Muscle of back (tissue), 11 donors: ENCODE data around the gene DNM3. TPM values are rescaled to one million over a fixed set of nuclear protein-coding genes. Genes with fewer than 3 reads are reported as not detected.
"Not testable (repeated sequence)": the region's sequence is repeated elsewhere in the genome, so short reads cannot be mapped to it uniquely, and the experiment has no call there.

ENCODE experiments used
- DNase-seq, 3 donors: peaks; one replicate each; pipeline versions ENCODE4 v3.0.0 to v3.0.0-alpha.2; 2013
- polyA plus RNA-seq, 10 donors: library from polyadenylated mRNA; unstranded; fragments of 120-200 nt; gene quantifications; one replicate each; pipeline ENCODE4 v1.2.1, GENCODE V29; 2013; ENCODE audit not compliant: insufficient read length in 10 of 10

DNM3 gene
- polyA plus RNA-seq, 10 donors = 2.8 to 7.2 (median 4.7) TPM

DNA sequence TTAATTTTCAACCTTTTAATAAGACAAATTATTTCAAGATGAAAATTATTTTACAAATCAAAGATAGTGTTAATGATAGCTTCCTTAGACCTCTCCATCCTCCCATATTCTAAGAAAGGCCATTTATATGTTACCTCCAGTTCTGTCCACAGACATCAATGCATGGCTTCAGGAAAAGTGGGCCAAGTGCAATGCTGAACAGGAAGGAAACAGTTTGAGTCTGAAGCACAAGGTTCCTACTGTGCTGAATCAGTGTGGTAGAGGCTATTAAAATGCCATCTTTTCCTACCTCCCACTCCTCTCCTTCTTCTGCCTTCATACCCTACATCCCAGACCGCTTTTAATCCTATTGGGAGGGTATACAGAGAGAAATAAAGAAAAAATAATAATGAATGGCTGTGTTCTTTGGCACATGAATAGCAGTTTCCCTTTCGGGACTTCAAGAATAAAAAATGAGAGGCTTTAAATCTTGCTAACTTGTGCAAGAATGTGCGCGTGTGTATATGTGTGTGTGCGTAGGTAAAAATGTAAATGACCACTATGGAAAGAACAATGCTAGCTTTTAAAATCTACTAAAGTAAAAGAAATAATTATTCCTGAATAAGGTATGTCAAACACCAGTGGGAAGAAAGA lies 516.6 kb downstream of the DNM3 start:
- DNase-seq = peak in 1 of 3 donors; percentile 31

DNA sequence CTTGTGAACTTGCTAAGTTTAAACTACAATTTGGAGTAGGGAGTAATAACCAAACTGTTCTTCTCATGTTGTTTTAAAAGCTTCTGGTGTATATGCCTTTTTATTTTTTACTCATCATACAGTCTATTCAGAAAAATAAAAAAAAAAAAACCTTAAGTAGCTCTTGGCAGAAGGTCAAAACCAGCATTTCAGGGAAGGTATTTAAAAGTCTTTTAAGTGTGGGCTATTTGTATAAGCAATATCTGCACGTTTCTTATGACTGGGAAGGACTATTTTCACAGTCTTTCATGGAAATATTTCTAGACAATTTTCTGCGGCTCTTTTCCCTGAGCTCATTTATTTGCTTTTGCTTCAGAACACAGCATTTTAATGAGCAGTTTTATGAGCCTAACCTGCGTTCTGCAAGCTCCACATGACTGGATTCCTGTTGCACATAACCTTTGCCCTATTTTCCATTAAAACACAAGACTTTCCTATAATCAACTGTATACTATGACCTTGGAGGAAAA lies 518.2 kb downstream of the DNM3 start:
- DNase-seq = peak; percentile 52 to 74 (median 67)

DNA sequence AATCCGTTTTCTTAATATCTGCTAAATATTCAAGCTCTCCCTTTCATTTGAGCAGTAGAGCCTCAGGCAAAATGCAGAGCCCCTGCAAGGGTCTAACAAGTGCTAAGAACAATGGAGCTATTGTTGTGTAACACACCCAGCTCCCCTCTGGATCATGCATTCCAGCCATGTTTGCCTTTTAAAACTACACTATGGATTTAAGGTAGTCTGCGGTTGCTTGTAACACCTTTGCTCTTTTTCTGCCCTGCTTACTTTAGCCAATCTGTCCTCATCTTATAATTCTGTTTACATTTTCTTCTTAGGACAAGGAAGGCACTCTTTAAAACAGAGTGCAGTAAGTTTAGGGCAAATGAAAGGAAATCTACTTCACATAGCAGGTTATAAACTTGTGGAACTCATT lies 519.2 kb downstream of the DNM3 start:
- DNase-seq = no peak

DNA sequence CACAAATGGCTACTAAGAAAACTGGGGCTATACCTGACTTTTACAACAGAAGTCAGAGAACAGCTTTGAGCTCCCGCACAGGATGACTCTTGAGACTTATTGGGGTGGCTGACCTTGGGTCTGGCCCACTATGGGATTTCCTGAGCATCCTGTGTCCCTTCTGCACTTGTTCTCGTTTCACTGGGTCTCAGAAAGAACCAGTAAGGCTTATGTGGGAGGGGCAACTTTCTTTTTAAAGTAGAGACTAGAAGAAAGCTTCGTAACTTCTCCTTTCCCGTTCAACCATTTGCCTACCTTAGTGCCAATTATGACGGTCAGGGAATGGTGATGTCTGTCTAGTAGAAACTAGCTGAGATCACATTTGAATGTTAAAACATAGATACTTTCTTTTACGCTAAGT lies 519.7 kb downstream of the DNM3 start:
- DNase-seq = no peak

DNA sequence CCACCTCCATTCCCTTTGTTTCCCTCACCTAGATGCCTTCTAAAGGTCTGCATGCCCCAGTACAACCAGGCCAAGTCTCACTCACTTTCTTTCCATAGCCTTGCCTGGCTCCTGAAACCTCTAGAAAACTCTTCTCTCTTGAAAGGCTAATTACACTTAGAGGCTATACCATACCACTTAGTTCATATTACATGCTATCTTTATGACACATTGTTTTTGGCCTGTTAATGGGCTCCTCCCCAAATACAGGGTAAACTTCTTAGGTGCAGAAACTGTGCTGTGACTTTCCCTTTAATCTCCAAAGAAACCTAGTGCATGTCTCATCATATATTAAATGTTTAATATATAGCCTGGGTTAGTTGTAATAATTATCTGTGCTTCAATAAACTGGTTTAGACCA lies 522.6 kb downstream of the DNM3 start:
- DNase-seq = no peak

DNA sequence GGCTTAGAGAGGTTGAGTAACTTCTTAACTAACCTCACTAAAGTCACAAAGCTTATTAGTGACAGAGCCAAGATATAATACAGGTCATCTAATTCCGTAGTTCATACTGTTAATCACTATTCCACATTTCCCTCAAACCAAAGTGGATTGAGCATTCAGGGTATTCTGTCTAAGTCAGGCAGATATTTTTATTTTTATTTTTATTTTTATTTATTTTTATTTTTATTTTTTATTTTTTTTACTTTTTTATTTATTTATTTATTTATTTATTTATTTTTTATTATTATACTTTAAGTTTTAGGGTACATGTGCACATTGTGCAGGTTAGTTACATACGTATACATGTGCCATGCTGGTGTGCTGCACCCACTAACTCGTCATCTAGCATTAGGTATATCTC lies 530.3 kb downstream of the DNM3 start:
- DNase-seq = not testable (repeated sequence)

DNA sequence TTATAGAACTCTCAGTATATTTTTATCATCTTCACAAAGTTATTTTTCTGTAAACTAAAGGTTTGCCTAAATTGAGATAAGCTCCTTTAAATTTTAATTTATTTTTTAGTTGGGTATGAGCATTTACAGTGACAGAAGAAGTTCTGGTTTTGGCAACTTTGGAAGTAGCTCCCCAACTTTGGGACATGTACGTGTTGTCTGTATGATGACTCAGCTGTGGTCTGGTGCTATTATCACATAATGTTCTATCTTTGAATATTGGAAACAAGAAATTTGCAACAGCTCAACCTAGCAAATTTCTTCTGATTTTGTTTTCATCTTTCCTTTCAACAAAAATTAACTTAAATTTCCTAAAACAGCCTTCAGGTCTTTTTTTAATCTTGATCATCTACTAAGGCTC lies 532.6 kb downstream of the DNM3 start:
- DNase-seq = no peak

DNA sequence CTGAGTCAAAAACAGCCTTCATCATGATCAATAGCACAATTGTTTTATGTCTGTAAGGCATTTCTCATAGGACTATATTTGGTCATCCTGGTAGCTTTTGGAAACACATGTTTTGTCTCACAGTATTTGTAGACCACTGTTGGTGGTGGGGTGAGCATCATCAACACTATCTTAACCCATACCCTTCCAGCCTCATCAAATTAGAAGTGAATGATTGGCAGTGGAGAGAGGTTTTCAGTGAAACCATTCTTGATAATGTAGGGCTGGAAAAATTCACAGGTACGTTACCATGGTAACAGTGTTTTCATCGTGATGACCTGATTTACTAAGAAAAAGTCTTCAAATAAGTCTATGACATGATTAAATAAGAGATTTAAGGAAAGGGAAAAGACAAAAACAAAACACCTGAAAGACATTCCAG lies 533.9 kb downstream of the DNM3 start:
- DNase-seq = no peak

DNA sequence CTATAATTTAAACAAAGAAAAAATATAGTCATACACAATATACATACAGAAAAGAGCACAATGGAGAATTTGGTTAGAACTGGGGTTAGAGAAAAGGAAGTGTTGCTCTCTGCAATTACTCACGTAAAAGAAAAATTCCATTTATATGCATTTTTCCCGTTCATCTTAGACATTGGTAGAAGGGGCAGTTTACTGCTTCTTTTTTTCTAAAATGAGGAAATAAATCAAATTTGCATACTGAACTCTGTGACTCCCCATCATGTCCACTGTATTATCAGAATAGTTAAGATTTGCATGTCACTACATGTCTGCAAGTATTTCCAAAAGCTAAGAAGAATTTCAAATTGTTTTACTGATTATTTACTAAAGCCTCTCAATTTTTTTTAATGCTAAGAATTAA lies 535.1 kb downstream of the DNM3 start:
- DNase-seq = no peak

DNA sequence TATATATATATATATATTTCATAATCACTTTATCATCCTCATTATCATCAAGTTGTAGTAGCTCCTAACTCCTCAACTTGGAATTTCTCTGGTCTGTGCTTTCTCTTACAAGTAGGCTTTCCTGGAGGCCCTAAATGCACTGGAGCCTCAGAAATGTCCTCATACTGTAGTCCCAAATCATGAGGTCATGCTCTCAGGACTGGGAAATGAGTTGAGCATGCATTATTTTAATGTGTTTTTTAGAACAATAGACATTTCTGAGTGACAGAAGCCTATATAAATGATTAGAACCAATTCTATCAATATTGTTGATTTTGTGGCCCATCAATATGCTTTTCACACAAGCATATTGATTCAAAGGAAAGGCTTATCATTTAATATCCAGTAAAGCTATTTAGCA lies 536.3 kb downstream of the DNM3 start:
- DNase-seq = peak in 1 of 3 donors; percentile 56

DNA sequence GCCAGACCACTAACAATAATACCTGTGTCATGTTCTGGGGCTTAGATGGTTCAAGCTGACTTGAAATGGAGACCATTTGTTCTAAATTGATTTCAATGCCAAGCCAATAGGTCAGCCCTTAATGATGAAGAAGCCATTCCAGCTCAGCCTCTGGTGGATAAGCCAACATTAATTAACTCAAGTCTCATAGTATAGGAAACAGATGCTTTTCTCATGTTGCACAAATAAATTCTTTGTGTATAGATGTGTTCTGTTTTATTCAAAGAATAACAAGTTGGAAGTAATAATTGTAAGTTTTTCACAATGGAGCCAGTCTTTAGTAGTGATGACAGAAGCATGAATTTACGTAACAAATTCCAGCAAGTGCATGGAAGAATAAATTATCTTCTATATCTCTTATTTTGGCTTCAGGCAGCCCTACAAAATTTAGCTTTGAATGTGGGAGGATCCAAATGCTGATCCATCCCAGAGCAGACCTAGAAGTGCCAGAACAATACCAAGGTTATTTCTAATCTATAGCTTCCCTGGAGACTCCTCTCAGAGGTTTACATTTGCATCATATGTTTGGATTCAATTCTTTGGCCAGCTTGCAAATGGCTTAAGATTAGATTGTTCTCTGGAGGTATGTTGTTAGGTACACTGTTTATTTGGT lies 536.9 kb downstream of the DNM3 start:
- DNase-seq = peak; percentile 39 to 88 (median 73)

DNA sequence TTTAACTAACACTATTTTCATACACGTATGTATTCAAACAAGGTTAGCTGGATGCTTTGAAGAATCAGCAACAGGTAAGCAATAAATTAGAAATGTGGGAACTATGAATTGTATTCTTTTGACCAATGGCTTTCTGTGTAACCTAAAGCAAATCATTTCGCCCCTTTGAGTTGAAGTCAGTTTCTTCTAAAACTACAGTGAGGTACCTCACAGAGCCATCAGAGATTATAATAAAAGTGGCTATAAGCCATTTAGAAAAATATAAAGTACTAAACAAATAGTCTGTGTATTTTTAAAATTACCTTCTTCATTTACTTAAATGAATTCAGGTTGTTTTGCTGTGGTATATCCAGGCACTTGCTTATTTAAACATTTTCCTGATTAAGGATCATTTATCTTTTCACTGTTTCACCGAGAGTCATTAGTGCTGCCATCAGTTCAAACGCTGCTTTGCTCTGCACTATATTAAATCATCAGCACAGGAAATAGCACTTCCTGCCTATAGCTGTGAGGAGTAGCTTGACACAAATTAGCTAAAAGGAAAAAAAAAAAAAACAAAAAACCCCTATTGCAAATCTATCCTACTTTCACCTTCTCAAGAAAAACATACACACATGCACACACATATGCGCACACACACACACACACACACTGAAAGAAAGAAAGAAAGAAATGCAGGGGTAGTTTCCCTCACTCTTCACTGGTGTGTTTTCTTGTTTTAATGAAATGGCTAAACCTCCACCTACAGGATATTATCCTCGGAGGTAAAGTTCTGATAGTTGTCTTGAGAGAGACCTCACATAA lies 539.3 kb downstream of the DNM3 start:
- DNase-seq = peak in 2 of 3 donors; percentile 40 to 70

DNA sequence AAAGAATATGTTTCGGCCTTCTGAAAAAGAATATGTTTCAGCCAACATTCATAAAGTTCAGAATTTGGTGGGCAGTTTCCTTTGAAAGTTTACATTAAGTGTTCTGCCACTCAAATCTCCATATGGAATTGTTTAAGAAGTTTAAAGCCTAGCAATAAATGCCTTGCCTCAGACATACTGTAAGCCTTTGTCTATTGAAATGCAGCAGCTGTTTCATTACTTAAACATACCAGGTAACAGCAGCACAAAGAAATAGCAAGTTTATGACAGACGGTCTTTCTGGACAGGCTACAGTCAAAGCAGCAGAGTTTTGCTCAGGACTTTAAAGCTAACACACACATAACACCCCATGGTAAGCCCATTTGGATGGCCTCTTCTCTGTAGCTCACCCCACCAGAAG lies 540.6 kb downstream of the DNM3 start:
- peak in 2 of 3 donors; percentile 46 to 78 for DNase-seq

DNA sequence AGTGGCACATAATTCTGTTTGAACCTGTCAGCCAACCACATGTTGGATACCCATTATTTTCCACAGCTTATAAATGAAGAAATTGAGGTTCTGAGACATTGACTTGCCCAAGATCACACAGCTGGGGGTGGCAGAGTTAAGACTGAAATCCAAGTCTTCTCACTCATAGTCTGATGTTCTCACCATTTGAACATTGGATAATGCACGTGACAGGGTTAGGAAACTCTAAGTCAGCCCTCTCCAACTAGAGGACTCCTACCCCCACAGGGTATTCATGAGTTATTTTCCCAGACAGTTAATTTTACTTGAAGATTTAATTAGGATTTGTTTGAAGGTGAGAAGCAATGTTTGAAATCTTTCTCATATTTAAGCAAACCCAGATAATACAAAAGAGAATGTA lies 541.1 kb downstream of the DNM3 start:
- no peak for DNase-seq

DNA sequence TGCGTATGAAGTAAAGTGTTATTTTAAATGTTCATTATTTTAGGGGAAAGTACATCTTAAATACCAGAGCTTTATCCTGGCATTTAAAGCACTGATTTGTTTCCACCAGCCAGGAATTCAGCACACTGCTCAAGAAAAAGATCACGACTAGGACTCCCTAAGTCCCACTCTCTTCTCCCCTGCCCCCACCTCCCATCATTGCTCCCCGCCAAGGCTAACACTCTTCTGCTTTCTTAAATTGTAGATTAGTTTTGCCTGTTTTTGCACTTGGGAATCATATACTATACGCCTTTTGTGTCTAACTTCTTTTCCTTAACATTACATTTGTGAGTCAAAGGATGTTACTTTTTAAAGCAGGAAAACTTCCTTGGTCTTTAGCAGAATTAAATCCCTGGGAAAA lies 541.7 kb downstream of the DNM3 start:
- DNase-seq = peak in 2 of 3 donors; percentile 58 to 76

DNA sequence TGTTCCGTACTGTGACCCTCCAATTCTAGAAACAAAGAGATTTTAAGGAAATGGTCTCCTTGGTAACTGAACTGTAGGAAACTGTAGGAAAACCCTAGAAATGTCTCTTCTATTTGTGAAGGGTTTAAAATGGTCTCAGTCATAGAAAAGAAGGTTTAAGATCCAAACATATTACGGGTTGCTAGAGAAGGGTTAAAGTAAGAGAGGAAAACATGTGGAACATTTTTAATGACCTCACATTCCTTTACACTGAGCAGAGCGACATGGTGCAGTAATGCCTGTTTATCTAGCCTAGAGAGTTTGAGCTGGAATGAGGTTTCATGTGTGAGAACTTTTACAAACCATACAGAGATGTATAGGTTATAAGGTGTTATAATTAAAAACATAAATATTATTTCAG lies 542.2 kb downstream of the DNM3 start:
- peak; percentile 58 to 82 (median 76) for DNase-seq

DNA sequence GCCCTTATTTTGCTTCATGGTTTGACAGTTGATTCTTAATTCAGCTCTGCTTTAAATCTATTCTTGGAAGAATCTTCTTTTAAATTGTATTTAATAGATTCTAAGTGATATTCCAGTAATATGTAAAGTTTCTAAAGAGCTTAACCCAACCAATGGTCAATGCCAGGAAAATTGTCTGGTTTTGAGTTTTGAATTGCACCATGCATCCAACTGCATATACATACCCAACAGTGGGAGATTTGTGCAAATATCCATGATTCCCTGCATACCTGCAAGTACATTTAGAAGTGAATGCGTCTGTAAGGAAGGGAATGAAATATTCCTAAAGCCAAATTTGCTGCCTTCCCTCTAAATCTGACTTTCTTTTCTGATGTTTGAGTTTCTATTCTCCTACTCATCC lies 543.4 kb downstream of the DNM3 start:
- DNase-seq = peak in 1 of 3 donors; percentile 60

DNA sequence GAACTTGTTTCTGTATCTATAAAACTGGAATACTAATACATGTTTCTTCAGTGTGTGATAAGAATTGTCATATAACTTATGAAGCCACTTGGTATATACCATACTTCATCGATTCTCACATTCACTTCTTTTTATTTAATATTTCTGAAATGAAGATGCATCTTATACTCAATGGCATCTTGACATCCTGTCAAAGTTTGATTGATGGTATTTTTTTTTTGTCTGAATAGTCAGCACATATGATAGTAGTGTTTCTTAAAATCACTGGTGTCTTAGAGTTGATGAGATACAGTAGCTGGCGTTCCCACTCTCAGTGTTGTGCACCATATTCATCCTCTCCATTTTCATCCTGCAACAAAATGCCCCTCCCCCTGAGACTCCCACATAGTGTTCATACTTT lies 544.7 kb downstream of the DNM3 start:
- DNase-seq = no peak

DNA sequence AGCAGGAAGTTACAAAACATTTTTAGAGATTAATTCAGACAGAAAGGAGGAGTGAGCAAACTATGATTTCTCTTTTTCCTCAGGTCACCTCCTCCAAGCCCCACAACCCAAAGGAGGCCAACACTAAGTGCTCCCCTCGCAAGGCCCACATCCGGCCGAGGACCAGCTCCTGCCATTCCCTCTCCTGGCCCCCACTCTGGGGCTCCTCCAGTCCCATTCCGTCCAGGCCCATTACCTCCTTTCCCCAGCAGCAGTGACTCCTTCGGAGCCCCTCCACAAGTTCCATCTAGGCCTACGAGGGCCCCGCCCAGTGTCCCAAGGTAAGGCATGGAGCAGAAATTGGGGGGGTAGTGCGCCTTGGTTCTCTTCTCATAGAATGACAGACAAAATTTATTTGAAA lies 547.2 kb downstream of the DNM3 start:
- no peak for DNase-seq

DNA sequence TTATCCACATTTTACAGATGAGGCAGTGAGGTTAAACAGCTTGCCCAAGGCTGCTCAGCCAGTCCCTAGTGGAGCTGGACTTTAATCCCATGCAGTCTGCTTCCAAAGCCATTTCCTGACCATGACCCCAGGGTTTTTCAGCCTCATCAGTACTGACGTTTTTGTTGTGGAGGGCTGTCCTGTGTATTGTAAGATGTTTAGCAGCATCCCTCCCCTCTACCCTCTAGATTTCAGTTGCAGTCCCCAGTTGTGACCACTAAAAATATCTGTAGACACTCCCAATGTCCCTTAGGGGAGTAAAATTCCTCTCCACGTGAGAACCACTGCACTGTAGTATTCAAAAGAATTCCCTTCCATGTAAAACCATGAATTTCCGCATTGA lies 549.0 kb downstream of the DNM3 start:
- DNase-seq = peak in 1 of 3 donors; percentile 51

DNA sequence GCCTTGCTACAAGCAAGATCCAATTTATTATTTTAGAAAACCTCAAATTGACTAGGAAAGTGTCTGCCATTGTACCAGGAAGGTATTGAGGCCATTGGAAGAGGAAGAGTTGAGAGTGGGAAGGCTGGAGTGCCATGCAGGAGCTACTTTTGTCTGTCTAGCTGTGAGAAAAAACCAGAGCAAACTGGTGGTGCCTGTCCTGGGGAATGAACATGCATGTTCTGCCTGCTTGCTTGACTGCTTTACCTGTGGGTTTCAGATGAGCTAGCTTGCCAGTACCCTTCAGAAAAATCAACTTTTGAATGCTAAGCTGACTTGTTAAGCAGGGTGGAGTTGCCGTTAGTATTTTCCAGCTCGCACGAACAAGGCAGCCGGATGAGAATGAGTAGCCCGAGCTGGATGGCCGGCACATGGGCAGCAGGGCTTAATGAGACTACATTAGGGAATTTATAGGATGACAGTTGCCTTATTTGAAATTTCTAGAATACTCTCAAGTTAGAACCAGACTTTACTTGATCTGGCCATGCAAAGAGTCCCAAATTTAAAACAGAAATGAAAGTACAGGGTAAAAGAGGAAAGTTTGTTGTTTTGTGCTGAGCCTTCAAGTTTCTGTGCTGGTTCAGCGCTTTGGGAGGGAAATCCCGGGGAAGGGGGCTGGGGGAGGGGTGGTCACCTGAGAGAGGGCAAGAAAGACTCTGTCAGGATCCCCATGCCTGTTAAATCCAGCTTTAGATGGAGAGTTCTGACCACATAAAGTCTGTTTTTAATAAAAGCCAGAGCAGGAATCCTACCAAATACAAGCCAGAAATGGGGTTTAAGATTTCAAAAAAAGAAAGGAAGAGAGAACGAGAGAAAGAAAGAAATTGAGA lies 549.6 kb downstream of the DNM3 start:
- peak; percentile 32 to 73 (median 38) for DNase-seq

DNA sequence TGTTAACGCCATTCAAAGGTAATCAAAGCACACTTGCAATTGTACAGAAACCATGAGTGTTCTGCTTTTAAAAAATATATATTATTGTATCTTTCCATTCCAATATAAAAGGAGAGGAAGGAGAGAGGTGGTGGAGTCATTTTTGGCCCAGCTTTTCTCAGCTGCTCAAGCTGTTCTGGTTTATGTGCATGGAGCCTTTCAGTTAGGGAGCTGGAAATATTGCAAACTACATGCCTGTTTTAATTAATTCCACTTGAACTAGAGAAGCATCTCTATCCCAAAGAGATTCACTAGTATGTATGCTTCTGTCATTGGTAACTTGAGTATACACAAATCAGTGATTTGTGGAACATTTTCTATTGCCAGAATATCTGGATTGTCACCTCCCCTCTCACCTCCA lies 550.7 kb downstream of the DNM3 start:
- DNase-seq = peak; percentile 35 to 74 (median 42)
